Activated CD4-positive, CD25-positive, alpha-beta regulatory T cell treated with anti-CD3 and anti-CD28 coated beads, Interleukin-2, amount 50 U/mL, for 16 hours (primary cell): ENCODE data around the gene SPINK2.
A peak's percentile ranks its signal among the peaks of the same experiment; 100 is the strongest.

Experiments
- DNase-seq: peaks from one replicate; pipeline ENCODE4 v3.0.0-alpha.2; 2020; ENCODE audit warnings: low read depth, low spot score

The SPINK2 gene

GRCh38 chr4:56799824-56800756 lies 21.4 kb downstream of the SPINK2 start:
- DNase-seq: peak; percentile 34

GRCh38 chr4:56799161-56799759 lies 22.2 kb downstream of the SPINK2 start:
- no peak for DNase-seq

GRCh38 chr4:56796211-56796610 lies 25.3 kb downstream of the SPINK2 start:
- DNase-seq: no peak

- DNase-seq: no peak
Observed at GRCh38 chr4:56791316-56791715, 30.2 kb downstream of the SPINK2 start.

- DNase-seq: no peak
Observed at GRCh38 chr4:56790691-56791091, 30.8 kb downstream of the SPINK2 start.

- no peak for DNase-seq
Observed at GRCh38 chr4:56788081-56788480, 33.4 kb downstream of the SPINK2 start.

GRCh38 chr4:56787380-56787779 lies 34.1 kb downstream of the SPINK2 start:
- DNase-seq: no peak

- DNase-seq: no peak
Observed at GRCh38 chr4:56786955-56787354, 34.5 kb downstream of the SPINK2 start.

- DNase-seq: no peak
Observed at GRCh38 chr4:56783986-56784385, 37.5 kb downstream of the SPINK2 start.

- DNase-seq: no peak
Observed at GRCh38 chr4:56782019-56782418, 39.5 kb downstream of the SPINK2 start.

GRCh38 chr4:56773346-56773745 lies 48.2 kb downstream of the SPINK2 start:
- no peak for DNase-seq

GRCh38 chr4:56772134-56772533 lies 49.4 kb downstream of the SPINK2 start:
- no peak for DNase-seq

- no peak for DNase-seq
Observed at GRCh38 chr4:56768763-56769162, 52.7 kb downstream of the SPINK2 start.

- no peak for DNase-seq
Observed at GRCh38 chr4:56768316-56768715, 53.2 kb downstream of the SPINK2 start.

GRCh38 chr4:56767567-56767966 lies 53.9 kb downstream of the SPINK2 start:
- DNase-seq: no peak

GRCh38 chr4:56764775-56765174 lies 56.7 kb downstream of the SPINK2 start:
- no peak for DNase-seq

- no peak for DNase-seq
Observed at GRCh38 chr4:56764223-56764622, 57.3 kb downstream of the SPINK2 start.

- no peak for DNase-seq
Observed at GRCh38 chr4:56762484-56763250, 58.8 kb downstream of the SPINK2 start.

- no peak for DNase-seq
Observed at GRCh38 chr4:56760183-56760582, 61.3 kb downstream of the SPINK2 start.
